Choroid plexus epithelial cell (primary cell): ENCODE data around the gene MYO1D.

Experiments
- DNase-seq: peaks from one replicate; pipeline ENCODE4 v3.0.0-alpha.2; 2010; ENCODE audit warnings: low read depth
- H3K4me3 ChIP-seq: 2 replicates; pipeline ENCODE4 v1.5.1; 2011; ENCODE audit warnings: low read depth, mild to moderate bottlenecking, control low read depth, low read length, moderate library complexity
- CTCF ChIP-seq: conservative IDR thresholded peaks from 2 replicates; pipeline ENCODE4 v1.5.1; 2011; ENCODE audit warnings: low read depth, mild to moderate bottlenecking, control low read depth, inconsistent platforms, low read length, moderate library complexity

Gene MYO1D

GRCh38 chr17:32699247-32699646 is 177.7 kb downstream of the MYO1D start:
- H3K4me3 ChIP-seq: no peak overlapping the region
- TF ChIP-seq CTCF: no peak
- DNase-seq: no peak

- TF ChIP-seq CTCF: no peak
- H3K4me3 ChIP-seq: no peak overlapping the region
- DNase-seq: no peak
Measured at GRCh38 chr17:32697728-32698625, 178.9 kb downstream of the MYO1D start.

- no peak overlapping the region for H3K4me3 ChIP-seq
- DNase-seq: no peak
- no peak for TF ChIP-seq CTCF
Measured at GRCh38 chr17:32696426-32696825, 180.5 kb downstream of the MYO1D start.

- DNase-seq: no peak
- no peak overlapping the region for H3K4me3 ChIP-seq
- TF ChIP-seq CTCF: no peak
Measured at GRCh38 chr17:32695864-32696263, 181.1 kb downstream of the MYO1D start.

GRCh38 chr17:32693194-32693897 is 183.6 kb downstream of the MYO1D start:
- DNase-seq: no peak
- TF ChIP-seq CTCF: no peak
- no peak overlapping the region for H3K4me3 ChIP-seq

GRCh38 chr17:32692179-32692578 is 184.7 kb downstream of the MYO1D start:
- no peak for TF ChIP-seq CTCF
- H3K4me3 ChIP-seq: no peak overlapping the region
- no peak for DNase-seq
